Measurements from ENCODE around the gene LDLR. TPM values are rescaled to one million over a fixed set of nuclear protein-coding genes. Genes with fewer than 3 reads are reported as not detected.

The LDLR gene
- total and polyA plus RNA-seq, 2 of the 4 experiments (the other 2 are of a cell fraction): 45.2 to 53.8 TPM

GRCh38 chr19:11137542-11138384 lies 48.5 kb downstream of the LDLR start:
- peak overlapping the region; percentile 97 for H2BK5ac ChIP-seq (ENCODE audit: low read depth, low read length, poor library complexity, severe bottlenecking)
- H3K9me3 ChIP-seq (ENCODE audit: control insufficient read depth, insufficient read depth, low read length): no peaks in the 10 kb centered on the region
- peak overlapping the region; percentile 70 for H3K4me2 ChIP-seq (ENCODE audit: low read depth, low read length)
- WGBS, 2 experiments (ENCODE audit: extremely low coverage in 2 of 2, insufficient read length in 1 of 2): 0% methylated on average over 9 of the region's 28 CpGs; no CpG with 5 or more reads in 1 of the 2 experiments
- H3K56ac ChIP-seq (ENCODE audit: extremely low read depth, insufficient read depth, low read length): peak overlapping the region; percentile 81
- dilution Hi-C loops (cut with HindIII; ENCODE audit: low sequenced_read_pairs, unreplicated experiment): no loop called here
- CTCF ChIA-PET: interaction anchor here (1.0 to 1.7 kb wide), 3 partner anchors 11 to 67 kb away, joined by 3 to 4 read pairs (median 4); no protein-coding TSS in a partner anchor
- ATAC-seq (ENCODE audit: low read depth) (peak; percentile 27), DNase-seq (peak; percentile 84)
- peaks cover 14% of the 10 kb centered on the region for H3K9me1 ChIP-seq (ENCODE audit: insufficient read depth, low read length)
- H3K9ac ChIP-seq (ENCODE audit: low read depth, low read length): peak overlapping the region; percentile 65
- intact Hi-C loops (cut with micrococcal nuclease): loop anchor here (1.0 to 5.0 kb wide), 4 partner anchors 31 to 345 kb away; partner anchors contain the start of gene ELAVL3
- peaks cover 4% of the 10 kb centered on the region for H3K36me3 ChIP-seq (ENCODE audit: control insufficient read depth, insufficient read depth, low read length)
- peak overlapping the region; percentile 98 to 99 for H4K8ac ChIP-seq (ENCODE audit: low read depth in 2 of 2, low read length in 2 of 2)
- no peaks in the 10 kb centered on the region for H3K27me3 ChIP-seq (ENCODE audit: control insufficient read depth, insufficient read depth, low read length)
- POLR2A ChIA-PET (ENCODE audit: unreplicated experiment): no interaction called here
- H2AFZ ChIP-seq (replicated peaks; ENCODE audit: low read length, poor library complexity): peak overlapping the region; percentile 96
- peak overlapping the region; percentile 100 for H2AK9ac ChIP-seq (replicated peaks; ENCODE audit: low read depth, low read length, poor library complexity)
- H3K4me3 ChIP-seq (ENCODE audit: insufficient read depth, low read depth, low read length): peak overlapping the region; percentile 12; the same call in 1 of the 2 replicates
- H4K20me1 ChIP-seq (ENCODE audit: insufficient read depth, low read length): peaks cover 5% of the 10 kb centered on the region; the same call in 1 of the 2 replicates
- BruUV-seq (replicated peaks): no TSS peak
- H3K14ac ChIP-seq (replicated peaks; ENCODE audit: low read depth, low read length): peak overlapping the region; percentile 98
- H4K5ac ChIP-seq (ENCODE audit: low read depth, low read length): peak overlapping the region; percentile 100
- H3K4me1 ChIP-seq (ENCODE audit: control insufficient read depth, insufficient read depth, low read length): peaks cover 26% of the 10 kb centered on the region
- peak overlapping the region; percentile 100 for H4K91ac ChIP-seq (ENCODE audit: insufficient read depth, low read depth, low read length)
- in situ Hi-C loops (cut with MboI; ENCODE audit: low sequenced_read_pairs): no loop called here
- peak overlapping the region; percentile 99 for H2BK120ac ChIP-seq (ENCODE audit: low read depth, low read length)
- peak overlapping the region; percentile 93; the same call in 2 of the 3 replicates for H2BK15ac ChIP-seq (ENCODE audit: low read depth, low read length)
- H3K4ac ChIP-seq (ENCODE audit: low read depth, low read length): peak overlapping the region; percentile 100
- H3K23ac ChIP-seq (ENCODE audit: low read depth, low read length): peak overlapping the region; percentile 95
- H3K79me1 ChIP-seq (ENCODE audit: low read depth in 1 of 2, low read length in 2 of 2): peaks cover 4 to 37% of the 10 kb centered on the region in 2 experiments; a peak in 2 of 4 replicates
- H2AK5ac ChIP-seq (ENCODE audit: low read depth, low read length): peak overlapping the region; percentile 100
- peak overlapping the region; percentile 95 for H3K18ac ChIP-seq (ENCODE audit: low read depth, low read length)
- H3K27ac ChIP-seq (ENCODE audit: insufficient read depth, low read length): peak overlapping the region; percentile 97
- H2BK20ac ChIP-seq (ENCODE audit: low read depth, low read length): peak overlapping the region; percentile 99
- TF ChIP-seq NFE2L2 (IDR thresholded peaks at IDR 0.05; ENCODE audit: low read depth, low read length): no peak
- TF ChIP-seq BHLHE40 (IDR thresholded peaks at IDR 0.05; ENCODE audit: low read depth, low read length): no peak
- TF ChIP-seq CEBPB (IDR thresholded peaks at IDR 0.05; ENCODE audit: low read depth, low read length): no peak; the same call in 1 of the 2 replicates
- TF ChIP-seq USF2 (IDR thresholded peaks at IDR 0.05; ENCODE audit: low read depth, low read length): no peak
- no peak for TF ChIP-seq RCOR1 (IDR thresholded peaks at IDR 0.05; ENCODE audit: insufficient replicate concordance, low read length)
- TF ChIP-seq MAZ (IDR thresholded peaks at IDR 0.05; ENCODE audit: borderline replicate concordance, low read depth, low read length): peak; percentile 85
- peak; percentile 89 for TF ChIP-seq CTCF (conservative IDR thresholded peaks at IDR 0.05; ENCODE audit: low read depth, low read length)
- no peak for TF ChIP-seq FOS (IDR thresholded peaks at IDR 0.05; ENCODE audit: low read depth, low read length)
- TF ChIP-seq SMC3 (IDR thresholded peaks at IDR 0.05; ENCODE audit: low read depth, low read length): peak; percentile 93
- no peak for TF ChIP-seq MXI1 (IDR thresholded peaks at IDR 0.05; ENCODE audit: borderline replicate concordance, low read depth, low read length)
- no peak for TF ChIP-seq CHD1 (IDR thresholded peaks at IDR 0.05; ENCODE audit: low read depth, low read length)
- peak; percentile 93 for TF ChIP-seq RAD21 (IDR thresholded peaks at IDR 0.05; ENCODE audit: low read length)
- peak; percentile 42; the same call in 1 of the 2 replicates for TF ChIP-seq POLR2A (IDR thresholded peaks at IDR 0.05; ENCODE audit: low read depth, low read length)
- TF ChIP-seq RFX5 (IDR thresholded peaks at IDR 0.05; ENCODE audit: low read depth, low read length): no peak
- TF ChIP-seq MAFK (IDR thresholded peaks at IDR 0.05; ENCODE audit: low read depth, low read length): no peak
